ENCODE data around the gene TERB2. TPM values are rescaled to one million over a fixed set of nuclear protein-coding genes. Genes with fewer than 3 reads are reported as not detected.
"Not testable (repeated sequence)": the region's sequence is repeated elsewhere in the genome, so short reads cannot be mapped to it uniquely, and the experiment has no call there.

Gene TERB2
- total and polyA plus RNA-seq, 11 donors: not detected

GRCh38 chr15:44918136-44918535, 38.4 kb upstream of the TERB2 start:
- intact Hi-C loops (cut with DNase I): no loop called here
- no peaks in the 10 kb centered on the region for H3K4me1 ChIP-seq
- DNase-seq (no peak), ATAC-seq (no peak)
- H3K36me3 ChIP-seq: no peaks in the 10 kb centered on the region
- peaks cover 0 to 4% (median 0%) of the 10 kb centered on the region in 9 donors for H3K27me3 ChIP-seq
- WGBS, 4 donors: 54 to 73% (median 60%) methylated on average over 1 of the region's 1 CpG
- no peak for TF ChIP-seq POLR2A (IDR thresholded peaks at IDR 0.05)
- TF ChIP-seq, protein P1, sequence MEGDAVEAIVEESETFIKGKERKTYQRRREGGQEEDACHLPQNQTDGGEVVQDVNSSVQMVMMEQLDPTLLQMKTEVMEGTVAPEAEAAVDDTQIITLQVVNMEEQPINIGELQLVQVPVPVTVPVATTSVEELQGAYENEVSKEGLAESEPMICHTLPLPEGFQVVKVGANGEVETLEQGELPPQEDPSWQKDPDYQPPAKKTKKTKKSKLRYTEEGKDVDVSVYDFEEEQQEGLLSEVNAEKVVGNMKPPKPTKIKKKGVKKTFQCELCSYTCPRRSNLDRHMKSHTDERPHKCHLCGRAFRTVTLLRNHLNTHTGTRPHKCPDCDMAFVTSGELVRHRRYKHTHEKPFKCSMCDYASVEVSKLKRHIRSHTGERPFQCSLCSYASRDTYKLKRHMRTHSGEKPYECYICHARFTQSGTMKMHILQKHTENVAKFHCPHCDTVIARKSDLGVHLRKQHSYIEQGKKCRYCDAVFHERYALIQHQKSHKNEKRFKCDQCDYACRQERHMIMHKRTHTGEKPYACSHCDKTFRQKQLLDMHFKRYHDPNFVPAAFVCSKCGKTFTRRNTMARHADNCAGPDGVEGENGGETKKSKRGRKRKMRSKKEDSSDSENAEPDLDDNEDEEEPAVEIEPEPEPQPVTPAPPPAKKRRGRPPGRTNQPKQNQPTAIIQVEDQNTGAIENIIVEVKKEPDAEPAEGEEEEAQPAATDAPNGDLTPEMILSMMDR (IDR thresholded peaks at IDR 0.05): no peak
- no peak overlapping the region for H3K27ac ChIP-seq
- no peak overlapping the region for H3K4me3 ChIP-seq
- H3K9me3 ChIP-seq: no peaks in the 10 kb centered on the region

DNA sequence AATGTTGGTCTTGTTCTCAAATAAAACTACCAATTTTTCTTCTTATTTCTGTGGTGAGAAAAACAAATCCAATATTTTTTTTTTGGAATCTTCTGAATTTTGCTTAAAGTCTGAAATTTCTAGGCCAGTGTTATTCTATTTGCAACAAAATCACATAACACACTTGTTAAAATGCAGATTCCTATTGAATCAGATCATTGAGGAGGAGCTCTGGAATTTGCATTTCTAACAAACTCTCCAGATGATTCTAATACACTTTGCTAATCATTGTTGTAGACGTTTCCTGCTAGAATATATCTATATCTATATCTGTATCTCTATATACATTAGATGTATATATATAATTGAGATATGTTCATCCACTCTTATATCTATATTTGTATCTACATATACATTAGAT, 27.8 kb upstream of the TERB2 start:
- DNase-seq; H3K9me3 ChIP-seq; H3K27ac ChIP-seq; H3K36me3 ChIP-seq; H3K4me1 ChIP-seq; intact Hi-C loops (cut with DNase I); H3K27me3 ChIP-seq; ATAC-seq; H3K4me3 ChIP-seq: not testable (repeated sequence)
- 44 to 58% (median 53%) methylated on average over 1 of the region's 1 CpG for WGBS, 4 donors

GRCh38 chr15:44930283-44930682, 26.2 kb upstream of the TERB2 start:
- H3K4me3 ChIP-seq; H3K27me3 ChIP-seq; intact Hi-C loops (cut with DNase I); H3K4me1 ChIP-seq; DNase-seq; H3K27ac ChIP-seq; ATAC-seq; H3K36me3 ChIP-seq; H3K9me3 ChIP-seq: not testable (repeated sequence)
- WGBS, 4 donors: 63 to 68% (median 67%) methylated on average over 4 of the region's 4 CpGs

DNA sequence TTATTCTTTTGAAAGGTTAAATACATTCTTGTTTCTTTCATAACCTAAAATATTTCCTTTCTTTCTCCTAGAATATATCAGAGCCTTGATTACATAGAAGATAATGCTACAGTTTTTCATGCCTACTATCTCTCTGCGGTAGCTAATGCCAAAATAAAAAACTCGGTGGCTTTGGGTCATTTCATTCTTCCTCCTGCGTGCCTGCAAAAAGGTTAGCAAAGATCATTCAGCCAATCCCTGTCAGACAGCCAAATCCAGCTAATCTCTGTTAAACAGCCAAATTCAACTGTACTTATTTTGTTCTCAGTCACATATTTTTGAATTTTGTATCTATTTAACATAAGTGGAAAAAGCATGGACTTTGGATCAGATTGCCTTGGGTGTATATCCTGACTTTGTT, 1.8 kb downstream of the TERB2 start:
- H3K9me3 ChIP-seq; H3K36me3 ChIP-seq; intact Hi-C loops (cut with DNase I); H3K4me3 ChIP-seq; H3K27me3 ChIP-seq; H3K27ac ChIP-seq; DNase-seq; H3K4me1 ChIP-seq; ATAC-seq: not testable (repeated sequence)
- WGBS, 4 donors: 62 to 67% (median 65%) methylated on average over 3 of the region's 3 CpGs

GRCh38 chr15:44968475-44968874, 12.0 kb downstream of the TERB2 start:
- 61 to 77% (median 72%) methylated on average over 4 of the region's 4 CpGs for WGBS, 4 donors
- intact Hi-C loops (cut with DNase I): loop anchor here in 8 of 10 donors (2.0 to 10.0 kb wide), 4 partner anchors 68 to 149 kb away; partner anchors contain the start of genes DUOX2 (in 1 of the 8) and DUOXA2 (in 1 of the 8)
- Histone ChIP-seq H3K36me3 (no peaks in the 10 kb centered on the region), H3K4me3 (no peak overlapping the region), H3K27me3 (peaks cover 0 to 6% (median 0%) of the 10 kb centered on the region in 9 donors), H3K9me3 (no peaks in the 10 kb centered on the region), H3K27ac (no peak overlapping the region), H3K4me1 (no peaks in the 10 kb centered on the region)
- ATAC-seq: no peak
- no peak for DNase-seq
- TF ChIP-seq, protein P1 (IDR thresholded peaks at IDR 0.05): no peak
- no peak for TF ChIP-seq POLR2A (IDR thresholded peaks at IDR 0.05)

- Histone ChIP-seq H3K27me3 (peaks cover 0 to 10% (median 0%) of the 10 kb centered on the region in 9 donors), H3K4me3 (no peak overlapping the region), H3K36me3 (no peaks in the 10 kb centered on the region), H3K27ac (no peak overlapping the region), H3K4me1 (no peaks in the 10 kb centered on the region), H3K9me3 (no peaks in the 10 kb centered on the region)
- 63 to 74% (median 72%) methylated on average over 6 of the region's 6 CpGs for WGBS, 4 donors
- TF ChIP-seq, protein P1 (IDR thresholded peaks at IDR 0.05): no peak
- TF ChIP-seq POLR2A (IDR thresholded peaks at IDR 0.05): no peak
- DNase-seq (no peak), ATAC-seq (no peak)
- intact Hi-C loops (cut with DNase I): loop anchor here in 3 of 10 donors (5.0 to 10.0 kb wide), 3 partner anchors 54 to 146 kb away; partner anchors contain the start of genes DUOX2 (in 2 of the 3), DUOXA2 (in 2 of the 3) and SORD (in 1 of the 3)
Observed at GRCh38 chr15:44971036-44971435, 14.5 kb downstream of the TERB2 start.

- intact Hi-C loops (cut with DNase I): loop anchor here in 2 of 10 donors (10.0 kb wide), 2 partner anchors 49 to 139 kb away; partner anchors contain the start of genes DUOX2 (in 2 of the 2), DUOXA2 (in 2 of the 2) and SORD (in 1 of the 2)
- not testable (repeated sequence) for H3K9me3 ChIP-seq, DNase-seq, H3K4me1 ChIP-seq, ATAC-seq, H3K27ac ChIP-seq, H3K4me3 ChIP-seq, H3K36me3 ChIP-seq
- peaks cover 0 to 10% (median 0%) of the 10 kb centered on the region in 9 donors for H3K27me3 ChIP-seq
- WGBS, 4 donors: 86 to 97% (median 93%) methylated on average over 3 of the region's 3 CpGs
Observed at GRCh38 chr15:44976183-44976582, 19.7 kb downstream of the TERB2 start.

DNA sequence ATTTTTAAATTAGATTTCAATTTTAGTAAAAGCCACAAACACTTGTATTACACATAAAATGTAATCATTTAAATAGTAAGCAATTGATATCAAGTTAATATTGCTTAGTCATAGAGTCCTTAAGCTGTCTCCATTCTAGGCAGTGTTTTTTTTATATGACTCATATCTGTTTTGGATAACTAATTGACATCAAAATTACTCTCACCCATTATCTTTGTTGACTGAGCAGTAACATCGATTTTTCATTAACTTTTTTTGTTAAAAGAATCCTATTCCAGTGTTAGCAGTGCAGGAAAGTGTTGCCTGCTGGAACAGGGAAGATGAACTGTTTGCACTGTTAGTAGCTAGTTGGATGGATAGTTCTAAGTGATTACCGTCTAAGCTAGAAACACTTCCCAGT, 21.3 kb downstream of the TERB2 start:
- not testable (repeated sequence) for H3K4me1 ChIP-seq, DNase-seq, H3K27ac ChIP-seq, H3K4me3 ChIP-seq, H3K9me3 ChIP-seq, ATAC-seq, H3K36me3 ChIP-seq
- WGBS, 4 donors: 41 to 50% (median 46%) methylated on average over 2 of the region's 2 CpGs
- intact Hi-C loops (cut with DNase I): loop anchor here in 2 of 10 donors (10.0 kb wide), 2 partner anchors 47 to 137 kb away; partner anchors contain the start of genes DUOX2 (in 2 of the 2), DUOXA2 (in 2 of the 2) and SORD (in 1 of the 2)
- H3K27me3 ChIP-seq: peaks cover 0 to 10% (median 0%) of the 10 kb centered on the region in 9 donors

Data from heart left ventricle (tissue), 16 donors.